Measurements from ENCODE around the gene PRRG4.
"Not testable (repeated sequence)": the region's sequence is repeated elsewhere in the genome, so short reads cannot be mapped to it uniquely, and the experiment has no call there.

The PRRG4 gene

DNA sequence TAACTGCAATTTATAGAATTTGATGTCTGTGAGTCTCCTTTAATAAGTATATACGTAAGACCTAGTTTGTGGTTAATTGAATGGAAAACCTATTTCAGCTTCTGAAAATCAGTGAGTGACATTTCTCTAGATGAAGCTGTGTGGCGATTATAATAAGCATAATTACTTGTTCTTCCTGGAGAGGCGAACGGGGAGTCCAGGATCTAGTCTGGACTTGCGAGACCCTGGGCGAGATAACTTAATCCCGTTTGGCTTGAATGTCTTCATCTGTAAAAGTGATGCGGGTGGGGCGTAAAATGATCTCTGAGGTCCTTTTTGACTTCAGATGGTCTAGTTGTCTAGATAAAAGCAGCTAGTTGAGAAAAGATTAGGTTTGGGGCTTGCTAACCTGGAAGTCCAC is 1.1 kb downstream of the PRRG4 start:
- DNase-seq (ENCODE audit: low read depth), result no peak

DNA sequence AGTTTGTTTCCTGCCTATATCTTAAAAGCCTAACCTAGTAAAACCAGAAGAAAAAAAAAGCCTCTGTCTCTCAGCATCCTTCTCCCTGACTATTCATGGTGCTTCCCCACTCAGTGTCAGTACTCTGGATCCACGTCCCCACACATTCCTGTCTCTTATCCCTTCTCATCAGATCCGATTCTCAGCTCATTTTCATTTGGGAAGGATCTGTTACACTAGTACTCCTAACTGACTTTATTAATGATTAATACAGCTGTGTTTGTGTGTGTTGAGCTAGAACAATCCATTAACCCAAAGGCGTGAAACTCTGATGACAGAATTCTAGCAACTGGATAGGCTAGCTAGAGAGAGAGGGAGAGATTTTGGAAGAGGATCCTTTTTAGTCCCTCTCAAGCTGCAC is 1.5 kb downstream of the PRRG4 start:
- no peak for DNase-seq (ENCODE audit: low read depth)

DNA sequence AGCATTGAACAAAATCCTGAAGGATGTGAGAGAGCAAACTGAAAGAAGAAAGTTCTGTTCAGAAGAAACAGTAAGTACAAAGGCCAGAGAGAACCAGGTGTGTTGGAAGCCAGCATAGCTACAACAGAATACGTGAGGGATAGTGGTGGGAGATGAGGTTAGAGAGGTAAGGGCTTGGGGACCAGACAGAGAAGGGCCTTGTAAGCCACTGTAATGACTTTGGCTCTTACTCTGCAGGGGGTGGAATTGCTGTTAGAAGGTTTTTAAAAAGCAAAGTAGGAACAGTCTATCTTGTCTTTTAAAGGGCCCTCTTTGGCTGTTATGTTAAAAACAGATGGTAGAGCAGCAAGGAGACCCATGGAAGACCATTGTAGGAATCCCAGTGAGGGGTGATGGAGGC is 4.2 kb downstream of the PRRG4 start:
- no peak for DNase-seq (ENCODE audit: low read depth)

DNA sequence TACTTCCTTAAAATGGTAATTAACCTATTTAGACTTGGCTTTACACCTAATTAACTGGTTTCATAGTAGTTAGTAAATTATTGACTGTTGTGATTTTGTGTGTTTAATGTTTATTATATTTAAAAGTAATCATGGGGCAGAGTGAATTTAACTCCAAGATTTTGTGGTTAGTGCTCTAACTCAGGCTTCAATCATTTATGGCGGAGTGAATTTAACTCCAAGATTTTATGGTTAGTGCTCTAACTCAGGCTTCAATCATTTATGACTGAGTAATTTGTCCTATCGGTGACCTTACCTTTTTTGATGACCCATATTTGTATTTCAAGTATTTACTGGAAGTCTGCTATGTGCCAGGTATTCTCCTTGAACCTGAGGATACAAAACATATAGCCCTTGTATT is 7.2 kb downstream of the PRRG4 start:
- no peak for DNase-seq (ENCODE audit: low read depth)

DNA sequence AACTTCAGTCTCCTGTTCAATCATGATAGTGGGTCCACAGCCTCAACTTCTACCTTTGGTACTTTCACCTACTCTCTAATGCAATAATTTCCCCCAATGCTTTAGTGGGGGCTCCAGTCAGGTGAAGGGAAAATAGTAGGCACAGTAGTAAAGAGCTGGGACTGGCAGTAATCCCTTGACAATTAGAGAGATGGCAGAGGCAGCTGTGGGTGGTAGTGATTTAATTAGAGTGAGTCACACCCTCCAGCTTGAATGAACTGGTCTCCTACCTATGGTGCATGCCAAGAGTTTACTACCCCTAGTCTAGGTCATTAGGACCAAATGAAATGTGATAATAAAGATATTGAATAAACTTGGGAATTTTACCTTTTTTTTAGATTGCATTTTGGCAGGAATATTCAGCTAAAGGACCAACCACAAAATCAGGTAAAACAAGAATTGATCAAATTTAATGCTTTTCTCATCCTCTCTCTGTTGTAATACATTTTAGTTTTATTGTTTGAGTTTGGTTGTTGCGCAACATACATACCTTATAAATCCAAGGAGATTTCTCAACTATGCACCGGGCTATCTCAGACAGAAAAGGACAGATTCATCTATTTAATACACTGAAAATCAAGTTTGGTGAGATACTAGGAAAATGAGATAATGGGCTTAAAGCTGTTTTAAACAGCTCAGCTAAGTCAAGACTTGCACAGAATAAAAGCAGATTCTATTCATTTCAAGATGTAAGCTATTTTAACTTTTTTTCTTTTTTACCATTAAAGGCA is 9.0 kb downstream of the PRRG4 start:
- DNase-seq (ENCODE audit: low read depth), result no peak

DNA sequence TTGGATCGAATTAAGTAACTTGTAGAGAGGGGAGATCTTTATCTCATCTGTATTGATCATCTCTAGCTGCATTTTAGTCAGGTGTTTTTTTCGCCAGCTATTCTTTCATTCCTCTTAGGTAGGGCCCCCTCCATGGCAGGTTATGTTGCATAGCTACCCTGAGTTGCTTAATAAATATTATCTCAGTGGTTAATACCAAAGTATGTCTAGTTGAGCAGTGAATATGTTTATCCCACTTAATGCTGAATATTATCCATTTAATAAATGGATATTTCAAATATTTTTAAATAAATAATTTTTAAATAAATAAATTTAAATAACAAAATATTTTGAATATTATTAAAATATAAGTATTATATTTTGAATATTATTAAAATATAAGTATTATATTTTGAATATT is 9.6 kb downstream of the PRRG4 start:
- DNase-seq (ENCODE audit: low read depth), result no peak

DNA sequence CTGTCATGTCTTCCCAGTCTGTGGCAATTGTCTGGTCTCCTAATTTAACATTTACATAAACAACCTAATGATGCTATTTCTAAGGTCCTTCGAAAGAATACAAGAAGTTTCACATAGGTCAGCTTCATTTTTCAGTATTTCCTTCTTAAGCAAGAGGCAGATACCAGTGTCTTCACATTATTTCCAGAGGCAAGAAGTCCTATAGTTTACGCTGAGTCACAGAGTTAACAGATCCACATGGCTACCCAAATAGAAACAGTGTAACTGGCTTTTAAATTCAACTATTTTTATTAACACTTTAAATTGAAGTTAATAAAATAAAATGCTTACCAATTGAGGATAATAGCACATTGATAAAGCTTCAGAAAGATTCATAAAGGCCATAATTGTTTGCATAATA is 10.9 kb downstream of the PRRG4 start:
- no peak for DNase-seq (ENCODE audit: low read depth)

DNA sequence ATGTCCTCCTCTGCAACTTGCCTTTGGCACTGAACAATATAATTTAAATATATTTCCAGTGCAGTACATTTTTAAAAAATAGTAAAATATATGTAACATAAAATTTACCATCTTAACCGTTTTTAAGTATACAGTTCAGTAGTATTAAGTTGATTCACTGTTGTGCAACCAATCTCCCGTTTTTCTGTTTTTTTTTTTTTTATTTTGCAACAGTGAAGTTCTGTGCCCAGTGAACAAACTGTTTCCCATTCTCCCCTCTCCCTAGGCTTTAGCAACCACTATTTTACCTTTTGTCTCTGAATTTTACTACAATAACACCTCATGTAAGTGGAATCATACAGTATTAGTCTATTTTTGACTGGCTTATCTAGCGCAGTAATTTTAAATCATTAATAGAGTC is 13.8 kb downstream of the PRRG4 start:
- no peak for DNase-seq (ENCODE audit: low read depth)

DNA sequence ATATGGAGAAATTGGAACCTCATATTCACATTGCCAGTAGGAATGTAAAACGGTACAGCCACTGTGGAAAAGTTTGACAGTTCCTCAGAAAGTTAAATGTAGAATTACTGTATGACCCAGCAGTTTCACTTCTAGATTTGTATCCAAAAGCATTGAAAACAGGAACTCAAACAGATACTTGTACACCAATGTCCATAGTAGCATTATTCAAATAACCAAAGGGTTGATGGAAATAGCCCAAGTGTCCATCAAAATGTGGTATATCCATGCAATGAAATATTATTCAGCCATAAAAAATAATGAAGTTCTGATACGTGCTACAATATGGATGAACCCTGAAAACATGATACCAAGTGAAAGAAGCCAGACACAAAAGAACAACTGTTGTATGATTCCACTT is 17.8 kb downstream of the PRRG4 start:
- DNase-seq (ENCODE audit: low read depth), result no peak

DNA sequence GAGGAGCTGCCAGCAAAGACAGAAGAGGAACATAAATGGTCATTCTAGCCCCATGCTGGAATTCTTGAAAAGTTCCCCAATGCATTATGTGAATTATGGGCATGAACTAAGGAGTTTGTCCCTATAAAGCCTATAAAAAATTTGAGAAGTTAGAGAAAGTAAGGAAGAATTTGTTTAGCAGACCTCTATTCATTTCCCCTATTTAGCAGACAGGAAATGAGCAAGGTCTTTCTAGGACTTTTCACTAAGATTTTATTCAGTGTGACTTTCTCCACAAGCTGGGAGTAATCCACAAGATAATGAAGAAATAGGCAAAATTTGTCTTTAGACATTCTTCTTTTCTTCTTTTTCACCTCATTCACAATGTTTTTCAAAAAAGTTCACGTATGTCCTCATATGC is 20.0 kb downstream of the PRRG4 start:
- DNase-seq (ENCODE audit: low read depth), result no peak

DNA sequence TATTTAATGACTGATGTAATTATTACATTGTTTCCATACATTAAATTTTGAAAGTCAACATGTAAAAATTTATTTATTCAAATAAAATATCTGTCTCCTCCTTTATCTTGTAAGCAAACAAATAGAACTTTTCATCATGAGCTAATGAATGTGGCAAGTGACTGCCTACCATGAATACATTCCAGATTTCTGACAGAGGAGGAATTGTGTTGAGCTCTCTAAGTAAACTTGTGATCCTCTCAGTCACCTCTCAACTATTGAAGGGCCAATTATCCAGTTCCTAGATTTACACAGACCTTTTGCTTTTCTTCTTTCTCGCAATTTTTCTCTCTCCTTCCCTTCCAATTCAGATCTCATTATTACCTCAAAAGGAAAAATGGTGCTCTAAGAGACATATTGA is 21.5 kb downstream of the PRRG4 start:
- DNase-seq (ENCODE audit: low read depth), result no peak

DNA sequence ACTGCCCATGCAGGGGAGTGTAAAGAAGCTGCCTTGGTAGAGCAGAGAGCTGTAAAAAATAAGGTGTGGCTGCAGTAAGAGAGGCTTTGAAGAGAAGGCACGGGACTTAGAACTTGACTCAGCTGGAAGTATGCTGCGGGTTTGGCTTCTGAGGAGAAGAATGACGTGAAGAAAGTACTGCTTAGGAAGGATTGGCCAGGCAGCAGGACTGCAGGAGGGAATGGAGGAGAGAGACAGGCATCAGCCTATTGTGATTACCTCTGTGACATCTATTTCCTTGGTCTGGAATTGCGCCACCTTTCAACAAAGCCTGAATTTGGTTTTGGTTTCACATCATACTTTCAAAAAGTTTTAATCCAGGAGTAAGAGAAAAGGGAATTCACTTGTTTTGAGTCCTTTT is 22.5 kb downstream of the PRRG4 start:
- peak; percentile 10 for DNase-seq (ENCODE audit: low read depth)

DNA sequence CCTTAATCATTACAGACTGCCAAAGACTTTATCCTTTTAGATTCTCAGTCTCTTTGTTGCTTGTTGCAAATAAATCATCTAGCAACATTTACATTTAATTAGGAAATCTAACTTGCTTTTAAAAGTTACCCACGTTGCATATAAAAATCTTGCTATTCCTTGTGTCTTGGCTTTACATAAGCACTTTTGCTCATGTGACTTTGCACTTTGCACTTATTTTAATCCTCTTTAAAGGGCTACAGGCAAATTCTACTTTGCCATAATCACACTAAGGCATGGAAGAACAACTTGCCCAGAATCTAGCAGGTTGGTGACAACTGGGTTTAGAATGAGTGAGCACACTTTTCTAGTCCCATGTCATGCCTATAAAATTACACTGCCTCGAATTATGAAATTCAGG is 25.9 kb downstream of the PRRG4 start:
- no peak for DNase-seq (ENCODE audit: low read depth)

DNA sequence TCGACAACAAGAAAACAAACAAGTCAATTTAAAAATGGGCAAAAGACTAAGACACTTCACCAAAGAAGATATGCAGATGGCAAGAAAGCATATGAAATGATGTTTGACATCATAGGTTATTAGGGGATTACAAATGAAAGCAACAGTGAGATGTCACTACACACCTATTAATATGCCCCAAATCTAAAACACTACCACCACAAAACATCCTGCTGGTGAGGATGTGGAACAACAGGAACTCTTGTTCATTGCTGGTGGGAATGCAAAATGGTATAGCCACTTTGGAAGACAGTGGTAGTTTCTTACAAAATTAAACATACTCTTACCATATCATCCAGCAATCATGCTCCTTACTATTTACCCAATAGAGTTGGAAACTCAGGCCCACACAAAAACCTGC is 29.0 kb downstream of the PRRG4 start:
- no peak for DNase-seq (ENCODE audit: low read depth)

DNA sequence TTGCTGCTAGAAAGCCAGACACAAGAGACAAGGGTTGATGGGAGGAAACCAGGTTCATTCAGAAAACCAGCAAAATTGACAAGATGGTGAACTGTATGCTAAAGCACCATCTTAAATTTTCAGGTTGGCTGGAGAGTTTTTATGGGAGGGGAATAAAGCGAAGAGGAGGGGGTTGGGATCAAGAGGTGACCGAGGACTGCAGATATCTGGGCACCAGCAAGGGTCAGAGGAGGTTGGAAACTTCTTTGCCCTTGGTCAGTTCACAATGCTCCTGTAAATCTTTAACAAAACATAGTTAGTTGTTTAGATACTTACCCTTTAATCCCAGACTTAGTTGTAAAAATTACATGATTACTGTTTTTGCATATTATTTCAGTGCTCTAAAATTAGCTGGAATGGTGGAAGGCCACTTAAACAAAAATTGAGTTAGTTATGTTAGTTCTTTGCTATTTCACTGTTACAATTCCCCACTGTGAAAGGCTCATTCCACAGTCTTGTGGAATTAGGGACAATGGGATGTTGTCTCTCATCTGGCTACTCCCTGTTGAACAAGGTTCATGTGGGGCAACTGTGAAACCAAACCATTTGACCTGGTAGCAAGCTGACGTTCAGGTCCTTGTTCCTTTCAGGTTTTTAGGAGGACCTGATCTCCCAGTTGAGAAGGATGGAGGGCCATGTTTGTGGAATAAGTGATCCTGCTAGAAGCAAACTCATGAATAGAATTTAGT is 32.3 kb downstream of the PRRG4 start:
- no peak for DNase-seq (ENCODE audit: low read depth)

DNA sequence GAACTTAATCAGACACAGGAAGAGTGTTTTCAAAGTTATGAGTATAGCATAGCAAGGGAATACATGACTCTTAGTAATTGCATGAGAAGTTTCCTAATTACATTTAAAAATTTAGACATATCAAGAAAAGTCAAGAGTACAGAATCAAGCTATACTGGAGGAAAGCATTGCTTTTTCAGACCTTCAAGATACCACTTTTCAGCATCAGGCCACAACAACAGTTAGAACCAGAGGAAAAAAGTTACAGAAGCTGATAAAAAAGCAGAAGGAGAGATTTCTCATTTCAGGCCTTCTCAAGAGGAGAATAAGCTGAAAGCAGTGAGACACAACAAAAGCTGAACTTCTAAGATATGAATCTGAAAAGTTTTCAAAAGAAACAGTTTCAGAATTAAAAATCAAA is 34.8 kb downstream of the PRRG4 start:
- DNase-seq (ENCODE audit: low read depth), result no peak

DNA sequence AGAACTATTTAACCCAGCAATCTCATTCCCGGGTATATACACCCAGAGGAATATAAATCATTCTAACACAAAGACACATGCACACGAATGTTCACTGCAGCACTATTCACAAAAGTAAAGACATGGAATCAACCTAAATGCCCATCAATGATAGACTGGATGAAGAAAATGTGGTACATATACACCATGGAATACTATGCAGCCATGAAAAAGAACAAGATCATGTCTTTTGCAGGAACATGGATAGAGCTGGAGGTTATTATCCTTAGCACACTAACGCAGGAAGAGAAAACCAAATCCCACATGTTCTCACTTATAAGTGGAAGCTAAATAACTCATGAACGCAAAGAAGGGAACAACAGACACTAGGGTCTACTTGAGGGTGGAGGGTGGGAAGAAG is 39.0 kb downstream of the PRRG4 start:
- DNase-seq (ENCODE audit: low read depth), result not testable (repeated sequence)

DNA sequence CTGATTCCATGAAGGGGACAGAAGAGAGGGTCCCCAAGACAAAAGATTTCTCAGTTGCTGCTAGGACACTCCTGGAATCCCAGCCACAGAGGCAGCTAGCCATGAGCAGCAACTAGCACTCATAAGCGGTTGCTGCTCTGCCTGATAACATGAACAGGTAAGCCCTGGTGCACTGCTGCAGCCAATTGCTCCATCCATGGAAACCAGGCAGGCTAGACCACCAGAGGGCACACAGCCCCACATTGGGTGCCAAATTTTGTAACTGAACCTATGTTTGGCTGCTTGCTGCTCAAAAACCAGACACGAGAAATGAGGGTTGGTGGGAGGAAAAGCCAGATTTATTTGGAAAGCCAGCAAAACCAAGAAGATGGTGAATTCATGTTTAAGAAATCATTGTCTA is 40.9 kb downstream of the PRRG4 start:
- no peak for DNase-seq (ENCODE audit: low read depth)

DNA sequence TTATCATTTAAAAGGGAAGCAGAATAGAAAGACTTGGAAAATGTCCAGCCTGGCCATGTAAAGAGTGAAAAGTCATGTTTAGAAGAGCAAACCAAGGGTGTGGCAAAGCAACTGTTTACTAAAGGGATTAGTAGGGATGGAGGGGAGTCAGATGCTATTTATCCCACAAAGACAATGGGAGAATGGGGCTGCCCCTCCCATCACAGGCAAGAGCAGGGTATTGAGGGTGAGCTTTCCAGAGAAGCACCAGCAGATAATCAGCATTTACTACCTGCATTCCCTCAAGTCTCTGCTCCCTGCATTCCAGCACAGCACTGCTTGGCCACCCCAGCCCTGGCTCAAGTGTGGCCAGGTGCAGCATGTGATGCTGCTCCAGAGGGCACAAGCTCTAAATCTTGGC is 44.4 kb downstream of the PRRG4 start:
- no peak for DNase-seq (ENCODE audit: low read depth)

DNA sequence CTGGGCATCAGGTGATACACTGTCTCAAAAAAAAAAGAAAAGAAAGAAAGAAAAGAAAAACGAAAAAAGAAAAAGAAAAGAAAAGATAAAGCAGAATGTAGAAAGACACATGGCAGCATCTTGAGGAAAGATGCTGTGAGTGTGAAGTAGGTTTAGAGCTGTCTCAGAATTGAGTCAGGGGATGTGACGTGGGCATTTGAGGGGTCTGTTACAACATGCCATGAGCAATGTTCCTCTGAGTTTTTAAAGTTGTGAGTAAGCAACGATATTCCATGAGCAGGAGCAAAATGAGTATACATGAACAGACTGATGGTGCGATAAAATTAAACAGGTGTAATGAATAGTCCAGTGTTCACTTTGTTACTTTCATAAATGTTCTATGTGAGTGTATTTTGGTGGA is 51.6 kb downstream of the PRRG4 start:
- DNase-seq (ENCODE audit: low read depth), result no peak

DNA sequence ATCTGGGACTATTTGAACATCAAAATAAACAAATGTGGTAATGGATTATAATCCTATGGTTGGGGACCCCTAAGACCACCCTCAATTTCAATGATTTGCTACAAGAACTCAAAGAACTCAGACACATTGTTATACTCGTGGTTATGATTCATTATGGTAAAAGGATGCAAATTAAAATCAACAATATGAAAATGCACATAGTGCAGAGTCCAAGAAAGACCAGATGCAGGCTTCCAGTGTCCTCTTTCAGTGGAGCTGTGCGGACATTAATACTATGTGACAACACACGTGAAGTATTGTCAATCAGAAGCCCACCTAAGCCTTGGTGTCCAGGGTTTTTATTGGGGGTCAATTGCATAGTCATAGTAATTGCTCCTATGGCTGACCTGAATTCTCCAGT is 53.7 kb downstream of the PRRG4 start:
- no peak for DNase-seq (ENCODE audit: low read depth)

DNA sequence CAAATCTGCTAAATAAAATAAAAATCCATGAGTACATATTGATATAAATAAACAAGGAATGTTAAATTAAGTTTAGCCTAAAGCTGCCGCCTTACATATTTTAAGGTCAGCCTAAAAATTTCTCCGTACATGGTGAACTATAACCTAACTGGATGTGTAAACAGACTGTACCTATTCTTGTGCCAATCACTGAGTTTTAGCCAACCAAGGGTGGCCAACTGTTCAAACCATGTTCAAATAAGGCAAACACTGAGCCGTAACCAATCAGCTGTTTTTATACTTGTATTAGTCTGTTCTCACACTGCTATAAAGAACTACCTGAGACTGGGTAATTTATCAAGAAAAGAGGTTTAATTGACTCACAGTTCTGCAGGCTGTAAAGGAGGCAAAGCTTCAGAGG is 54.3 kb downstream of the PRRG4 start:
- DNase-seq (ENCODE audit: low read depth), result no peak

DNA sequence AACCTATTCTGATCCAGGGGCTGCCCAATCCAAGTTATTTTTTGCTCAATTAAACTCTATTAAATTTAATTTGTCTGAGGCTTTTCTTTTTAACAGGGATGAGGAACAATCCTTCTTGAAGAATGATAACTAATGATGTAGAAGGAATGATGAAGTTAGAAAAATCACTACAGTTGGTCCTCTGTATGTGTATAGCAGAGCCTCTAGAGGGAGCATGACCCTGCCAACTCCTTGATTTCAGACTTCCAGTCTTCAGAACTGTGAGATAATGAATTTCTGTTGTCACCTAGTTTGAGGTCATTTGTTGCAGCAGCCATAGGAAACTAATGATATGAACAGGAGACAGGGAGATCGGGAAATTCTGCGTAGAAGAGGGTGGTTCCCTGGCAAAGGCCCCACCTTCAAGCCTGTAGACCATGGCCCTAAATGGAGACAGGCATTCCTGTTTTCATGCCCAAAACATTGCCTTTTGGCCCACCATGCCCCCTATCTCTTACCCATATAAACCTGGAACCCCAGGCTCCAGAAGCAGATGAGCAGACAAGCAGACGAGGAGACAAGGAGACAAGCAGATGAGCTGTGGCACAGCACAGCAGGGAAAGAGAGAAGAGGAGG is 55.1 kb downstream of the PRRG4 start:
- no peak for DNase-seq (ENCODE audit: low read depth)

DNA sequence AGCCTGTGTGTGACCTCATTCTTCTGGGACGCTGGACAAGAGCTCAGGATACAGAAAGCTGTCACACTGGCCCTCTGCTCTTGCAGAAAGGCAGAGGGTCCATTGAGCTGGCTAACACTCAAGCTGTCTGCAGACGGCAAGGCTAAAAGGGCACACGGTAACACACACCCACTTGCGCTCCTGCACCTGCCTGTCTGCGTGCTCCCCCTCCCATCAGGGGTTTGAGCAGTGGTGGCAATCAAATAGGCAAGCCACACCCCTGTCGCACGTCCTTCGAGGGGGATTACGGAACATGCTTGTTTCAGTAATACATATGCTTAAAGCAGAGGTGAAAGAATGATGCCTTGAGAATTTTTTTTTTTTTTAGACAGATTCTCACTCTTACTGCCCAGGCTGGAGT is 55.8 kb downstream of the PRRG4 start:
- no peak for DNase-seq (ENCODE audit: low read depth)
